GM12801 (cell line): ENCODE measurements around the gene BCAR3.

Experiments
- TF ChIP-seq, protein P1 (sequence below): IDR thresholded peaks from one replicate; pipeline ENCODE4 v1.5.1; 2011; ENCODE audit warnings: control low read depth; ENCODE audit not compliant: insufficient read length; ENCODE audit errors: extremely low read depth

Gene BCAR3

DNA sequence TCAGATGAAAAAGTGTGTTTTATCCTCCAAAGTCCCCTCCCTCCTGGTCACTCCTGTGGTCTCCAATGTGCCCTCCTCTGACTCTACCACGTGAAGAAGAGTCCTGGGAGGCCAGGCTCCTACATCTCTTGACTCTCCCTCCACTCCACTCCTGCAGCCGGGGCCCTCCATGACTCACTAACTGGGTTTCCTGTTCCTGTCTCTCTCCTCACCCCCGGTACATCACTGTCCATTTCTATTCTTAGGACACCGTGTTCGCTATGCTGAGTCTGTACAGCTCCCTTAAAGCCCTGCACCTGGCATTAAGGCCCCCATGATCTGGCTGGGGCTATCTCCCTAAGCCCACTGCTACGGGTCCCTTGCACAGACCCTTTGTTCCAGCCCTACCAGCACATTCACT is 93.4 kb downstream of the BCAR3 start:
- TF ChIP-seq, protein P1, sequence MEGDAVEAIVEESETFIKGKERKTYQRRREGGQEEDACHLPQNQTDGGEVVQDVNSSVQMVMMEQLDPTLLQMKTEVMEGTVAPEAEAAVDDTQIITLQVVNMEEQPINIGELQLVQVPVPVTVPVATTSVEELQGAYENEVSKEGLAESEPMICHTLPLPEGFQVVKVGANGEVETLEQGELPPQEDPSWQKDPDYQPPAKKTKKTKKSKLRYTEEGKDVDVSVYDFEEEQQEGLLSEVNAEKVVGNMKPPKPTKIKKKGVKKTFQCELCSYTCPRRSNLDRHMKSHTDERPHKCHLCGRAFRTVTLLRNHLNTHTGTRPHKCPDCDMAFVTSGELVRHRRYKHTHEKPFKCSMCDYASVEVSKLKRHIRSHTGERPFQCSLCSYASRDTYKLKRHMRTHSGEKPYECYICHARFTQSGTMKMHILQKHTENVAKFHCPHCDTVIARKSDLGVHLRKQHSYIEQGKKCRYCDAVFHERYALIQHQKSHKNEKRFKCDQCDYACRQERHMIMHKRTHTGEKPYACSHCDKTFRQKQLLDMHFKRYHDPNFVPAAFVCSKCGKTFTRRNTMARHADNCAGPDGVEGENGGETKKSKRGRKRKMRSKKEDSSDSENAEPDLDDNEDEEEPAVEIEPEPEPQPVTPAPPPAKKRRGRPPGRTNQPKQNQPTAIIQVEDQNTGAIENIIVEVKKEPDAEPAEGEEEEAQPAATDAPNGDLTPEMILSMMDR = no peak

DNA sequence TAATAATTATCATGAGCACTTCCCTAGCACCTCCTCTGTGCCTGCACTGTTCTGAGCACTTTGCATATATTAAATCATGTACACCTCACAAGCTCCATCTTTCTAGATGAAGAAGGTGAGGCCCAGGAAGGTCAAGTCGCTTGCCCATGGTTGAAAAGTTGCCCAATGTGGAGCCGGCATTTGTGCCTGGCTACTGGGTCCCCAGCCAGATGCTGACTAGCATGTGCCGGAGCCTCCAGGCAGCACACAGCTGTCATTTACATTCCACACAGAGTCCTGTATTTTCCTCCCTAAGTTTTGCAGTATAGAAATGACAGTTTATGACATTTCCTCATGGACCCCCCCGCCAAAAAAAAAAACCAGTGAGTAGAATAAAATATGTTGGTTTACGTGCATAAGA is 94.3 kb downstream of the BCAR3 start:
- TF ChIP-seq, protein P1 = no peak

DNA sequence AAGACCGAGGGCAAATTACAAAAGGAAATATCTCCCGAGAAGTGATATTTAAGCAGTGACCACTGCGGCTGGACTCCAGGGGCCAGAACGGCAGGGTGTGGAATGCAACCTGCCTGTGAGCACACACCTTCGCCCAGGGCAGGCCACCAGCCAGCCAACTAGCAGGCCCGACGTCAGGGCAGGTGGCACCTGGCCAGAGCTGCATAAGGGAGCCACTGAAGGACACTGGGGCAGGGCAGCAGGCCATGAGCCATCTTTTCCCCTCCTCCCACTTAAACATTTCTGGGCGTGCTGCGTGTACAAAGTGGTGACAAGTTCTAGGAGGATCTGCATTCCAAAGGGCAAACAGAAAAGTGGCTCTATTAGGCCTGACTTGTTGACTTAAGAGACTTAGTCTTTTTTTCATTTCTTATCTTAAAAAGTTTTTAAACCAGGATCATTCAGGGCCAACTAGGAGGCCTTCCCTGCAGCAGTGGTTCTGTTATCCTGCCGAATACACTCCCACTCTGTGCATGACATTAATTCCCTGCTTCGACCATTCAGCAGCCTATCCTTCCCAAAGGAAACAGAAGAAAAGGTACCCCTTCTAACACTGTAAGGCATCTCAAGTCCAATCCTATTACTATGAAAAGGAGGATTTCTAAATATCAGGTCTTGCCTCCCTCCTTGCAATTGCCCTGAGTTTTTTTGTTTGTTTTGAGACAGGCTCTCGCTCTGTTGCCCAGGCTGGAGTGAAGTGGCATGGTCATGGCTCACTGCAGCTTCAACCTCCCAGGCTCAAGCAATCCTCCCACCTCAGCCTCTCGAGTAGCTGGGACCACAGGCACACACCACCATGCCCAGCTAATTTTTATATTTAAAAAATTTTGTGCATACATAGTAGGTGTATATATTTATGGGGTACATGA is 96.3 kb downstream of the BCAR3 start:
- TF ChIP-seq, protein P1 = no peak

DNA sequence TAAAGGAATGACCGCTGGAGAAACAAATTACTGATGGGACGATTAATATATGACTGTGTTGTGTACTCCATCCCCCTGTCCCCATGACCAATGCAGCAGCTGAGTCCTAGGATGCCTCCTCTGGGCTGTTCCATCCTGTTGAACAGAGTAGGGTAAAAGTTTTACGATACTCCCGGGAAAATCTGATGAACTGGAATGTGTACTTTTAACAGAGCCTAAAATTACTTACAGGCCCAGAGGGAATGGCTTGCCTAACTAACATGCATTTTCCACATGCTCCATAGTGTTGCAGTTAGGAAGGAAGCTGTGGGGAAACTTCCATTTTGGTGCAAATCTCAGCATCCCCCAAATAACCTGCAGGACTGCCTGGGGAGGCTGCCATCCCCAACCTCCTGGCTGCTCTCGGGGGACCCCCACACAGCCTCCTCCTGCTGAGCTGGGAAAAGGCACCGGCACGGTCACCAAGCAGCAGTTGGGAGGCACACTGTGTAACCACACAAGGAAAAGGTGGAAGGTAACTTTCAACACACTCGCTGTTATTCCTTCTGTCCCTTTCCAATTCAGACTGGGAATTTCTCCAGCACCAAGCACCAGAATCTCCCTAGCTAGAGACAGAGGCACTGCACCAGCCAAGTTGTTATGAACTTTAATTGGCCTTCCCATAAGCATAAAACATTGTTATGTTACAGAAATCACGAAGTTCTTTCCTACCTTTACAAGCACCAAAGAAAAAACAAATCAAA is 97.2 kb downstream of the BCAR3 start:
- TF ChIP-seq, protein P1 = no peak

DNA sequence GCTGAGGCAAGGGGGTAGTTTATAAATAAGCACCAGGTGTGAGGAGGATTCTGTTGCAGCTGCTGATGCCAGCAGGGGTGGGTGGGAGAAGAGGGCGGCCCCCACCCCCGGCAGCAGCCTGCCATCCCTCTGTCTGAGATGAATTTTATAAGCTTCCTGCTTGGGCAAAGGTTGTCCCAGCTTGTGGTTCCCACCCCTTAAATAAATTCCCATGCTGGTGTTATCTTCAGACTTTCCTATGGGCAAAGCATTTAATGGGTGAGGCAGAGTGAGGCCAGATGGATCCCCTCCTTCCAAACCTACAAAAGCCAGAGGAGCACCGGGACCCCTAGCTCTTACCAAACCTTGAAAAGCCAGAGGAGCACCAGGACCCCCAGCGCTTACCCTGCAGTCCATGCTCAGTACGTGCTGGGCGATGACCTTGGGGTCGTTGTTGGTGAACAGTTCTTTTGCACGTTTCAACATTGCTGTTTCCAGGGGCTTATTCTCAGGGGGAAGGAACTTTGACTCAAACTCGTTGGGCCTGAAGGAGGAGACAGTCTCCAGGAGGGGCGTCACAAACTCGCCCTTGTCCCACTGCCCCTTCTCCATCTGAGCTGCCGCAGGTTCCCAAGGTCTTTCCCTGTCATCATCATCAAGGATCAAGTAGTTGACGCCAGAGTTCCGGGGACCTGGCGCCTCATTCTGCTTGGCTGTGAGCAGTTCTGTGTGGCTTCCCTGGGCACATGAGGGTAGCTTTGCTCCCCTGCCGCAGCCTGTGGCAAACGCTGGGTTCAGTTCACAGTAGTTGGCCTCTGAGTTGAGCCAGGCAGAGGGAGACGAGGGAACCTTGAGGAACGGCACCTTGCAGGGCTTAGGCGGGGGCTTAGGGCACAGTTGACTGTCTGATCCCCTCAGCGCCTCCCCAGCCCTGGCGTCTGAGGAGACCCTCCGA is 99.5 kb downstream of the BCAR3 start:
- TF ChIP-seq, protein P1 = no peak

DNA sequence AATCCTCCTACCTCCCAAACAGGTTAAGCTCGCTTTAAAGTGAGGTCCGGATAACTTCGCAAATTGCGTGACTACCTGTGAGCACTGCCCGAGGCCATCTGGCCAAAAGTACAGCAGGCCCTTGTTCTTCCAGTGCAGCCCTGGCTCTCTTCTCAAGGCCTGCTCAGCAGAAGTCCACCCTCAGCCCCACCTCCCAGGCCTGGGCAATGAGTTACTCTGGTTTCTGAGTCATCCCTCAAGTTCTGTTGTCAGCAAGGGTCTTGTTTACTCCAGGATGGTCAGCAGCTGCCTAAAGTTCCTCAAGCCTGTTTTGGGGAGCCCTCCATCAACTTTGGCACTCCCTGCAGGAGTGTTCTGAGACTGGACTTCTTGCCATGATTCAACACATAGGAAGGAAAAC is 101.7 kb downstream of the BCAR3 start:
- TF ChIP-seq, protein P1 = no peak
